GM13977 (cell line): ENCODE data around the gene MISP.

ENCODE experiments used
- DNase-seq: peaks from one replicate; pipeline ENCODE4 v3.0.0; 2012; ENCODE audit warnings: low spot score
- in situ Hi-C: fragments of 300-500 bp; cut with MboI; formaldehyde crosslinking; loops from one replicate; pipeline ENCODE4 v1.12.0; 2022; ENCODE audit warnings: low sequenced_read_pairs, low pct_unique_long_range_greater_than_20kb, mixed read lengths, inconsistent platforms; ENCODE audit not compliant: unreplicated experiment
- TF ChIP-seq, protein P1 (sequence below): IDR thresholded peaks from 2 replicates; pipeline ENCODE4 v1.5.1; 2012; ENCODE audit warnings: mild to moderate bottlenecking, control low read depth; ENCODE audit not compliant: insufficient read depth; ENCODE audit errors: extremely low read depth, missing control alignments

Gene MISP

GRCh38 chr19:718991-719512 is 31.9 kb upstream of the MISP start:
- TF ChIP-seq, protein P1, sequence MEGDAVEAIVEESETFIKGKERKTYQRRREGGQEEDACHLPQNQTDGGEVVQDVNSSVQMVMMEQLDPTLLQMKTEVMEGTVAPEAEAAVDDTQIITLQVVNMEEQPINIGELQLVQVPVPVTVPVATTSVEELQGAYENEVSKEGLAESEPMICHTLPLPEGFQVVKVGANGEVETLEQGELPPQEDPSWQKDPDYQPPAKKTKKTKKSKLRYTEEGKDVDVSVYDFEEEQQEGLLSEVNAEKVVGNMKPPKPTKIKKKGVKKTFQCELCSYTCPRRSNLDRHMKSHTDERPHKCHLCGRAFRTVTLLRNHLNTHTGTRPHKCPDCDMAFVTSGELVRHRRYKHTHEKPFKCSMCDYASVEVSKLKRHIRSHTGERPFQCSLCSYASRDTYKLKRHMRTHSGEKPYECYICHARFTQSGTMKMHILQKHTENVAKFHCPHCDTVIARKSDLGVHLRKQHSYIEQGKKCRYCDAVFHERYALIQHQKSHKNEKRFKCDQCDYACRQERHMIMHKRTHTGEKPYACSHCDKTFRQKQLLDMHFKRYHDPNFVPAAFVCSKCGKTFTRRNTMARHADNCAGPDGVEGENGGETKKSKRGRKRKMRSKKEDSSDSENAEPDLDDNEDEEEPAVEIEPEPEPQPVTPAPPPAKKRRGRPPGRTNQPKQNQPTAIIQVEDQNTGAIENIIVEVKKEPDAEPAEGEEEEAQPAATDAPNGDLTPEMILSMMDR, result no peak
- in situ Hi-C loops, result no loop called here
- DNase-seq, result no peak

- TF ChIP-seq, protein P1, result no peak
- in situ Hi-C loops, result no loop called here
- no peak for DNase-seq
Measured at GRCh38 chr19:719636-720344, 31.1 kb upstream of the MISP start.

GRCh38 chr19:720345-721160 is 30.4 kb upstream of the MISP start:
- TF ChIP-seq, protein P1, result no peak
- in situ Hi-C loops, result no loop called here
- DNase-seq, result no peak

DNA sequence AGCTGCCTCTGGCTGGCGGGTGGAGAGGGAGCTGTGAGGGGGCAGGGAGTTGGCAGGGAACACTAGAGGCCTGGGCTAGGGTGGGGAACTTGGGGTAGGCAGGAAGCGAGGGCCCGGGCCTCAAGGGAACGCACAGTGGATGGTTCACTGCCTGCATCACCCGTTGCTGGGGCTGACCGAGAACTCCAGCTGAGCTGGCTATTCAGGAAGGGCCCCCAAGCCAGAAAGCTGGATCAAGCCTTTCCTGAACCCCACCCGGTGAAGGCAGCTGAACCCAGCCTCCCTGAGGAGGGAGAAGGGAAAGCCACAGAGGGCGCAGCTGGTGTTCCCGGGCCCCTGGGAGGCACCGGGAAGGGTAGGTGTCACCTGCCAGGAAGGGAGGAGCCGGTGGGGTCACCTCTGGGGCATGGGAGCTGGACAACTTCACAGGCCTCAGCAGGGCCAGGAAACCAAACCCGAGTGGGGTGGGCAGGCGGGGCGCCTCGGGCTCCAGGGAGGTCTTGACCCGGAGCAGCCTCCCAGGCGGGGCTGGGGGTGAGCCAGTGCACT is 28.3 kb upstream of the MISP start:
- TF ChIP-seq, protein P1, result no peak
- in situ Hi-C loops, result no loop called here
- DNase-seq, result peak; percentile 59

DNA sequence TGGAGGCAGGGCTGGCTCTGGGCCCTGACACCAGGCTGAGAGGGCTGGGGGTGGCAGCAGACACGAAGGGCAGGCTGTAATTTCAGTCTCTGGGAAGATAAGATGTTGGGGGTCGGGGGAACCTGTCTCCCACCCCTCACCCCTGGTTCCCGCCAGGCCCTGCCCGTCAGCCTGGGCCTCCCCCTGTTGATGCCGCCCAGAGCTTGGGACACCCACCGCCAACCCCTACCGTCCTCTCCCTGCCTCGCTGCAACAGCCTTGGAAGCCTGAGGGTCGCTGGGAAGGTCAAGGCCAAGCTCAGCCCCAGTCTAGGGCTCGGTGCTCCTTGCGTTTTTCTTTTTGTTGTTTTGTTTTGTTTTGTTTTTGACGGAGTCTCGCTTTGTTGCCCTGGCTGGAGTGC is 27.7 kb upstream of the MISP start:
- no peak for DNase-seq
- TF ChIP-seq, protein P1, result no peak

DNA sequence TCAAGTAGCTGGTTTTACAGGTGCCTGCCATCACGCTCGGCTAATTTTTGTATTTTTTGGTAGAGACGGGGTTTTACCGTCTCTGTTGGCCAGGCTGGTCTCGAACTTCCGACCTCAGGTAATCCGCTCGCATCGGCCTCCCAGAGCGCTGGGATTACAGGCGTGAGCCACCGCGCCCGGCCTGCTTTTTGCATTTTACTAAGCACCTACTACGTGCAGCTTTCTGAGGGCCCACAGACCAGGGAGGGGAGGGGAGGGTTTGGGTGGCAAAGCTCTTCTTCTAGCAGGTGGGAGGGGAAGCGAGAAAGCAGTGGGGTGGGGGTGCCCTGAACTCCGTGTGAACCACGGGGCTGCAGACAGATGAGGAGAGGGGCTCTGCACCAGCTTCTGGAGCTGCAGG is 27.2 kb upstream of the MISP start:
- TF ChIP-seq, protein P1, result no peak
- in situ Hi-C loops, result no loop called here
- no peak for DNase-seq

More for the DNA sequence above, 27.7 kb upstream of the MISP start:
- in situ Hi-C loops, result no loop called here
